Stimulated activated CD8-positive, alpha-beta memory T cell treated with anti-CD3 and anti-CD28 coated beads, Interleukin-12 subunit alpha, Interleukin-12 subunit beta, amount 100 ng/mL, for 1 hour (primary cell): Measurements from ENCODE around the gene KRTAP6-2.

ENCODE experiments used
- DNase-seq: peaks from one replicate; pipeline ENCODE4 v3.0.0-alpha.2; 2020; ENCODE audit warnings: low read depth

Gene KRTAP6-2

GRCh38 chr21:30567617-30568016 is 31.1 kb downstream of the KRTAP6-2 start:
- DNase-seq, result no peak

GRCh38 chr21:30563630-30564029 is 35.1 kb downstream of the KRTAP6-2 start:
- DNase-seq, result no peak

GRCh38 chr21:30563072-30563471 is 35.6 kb downstream of the KRTAP6-2 start:
- DNase-seq, result no peak

DNA sequence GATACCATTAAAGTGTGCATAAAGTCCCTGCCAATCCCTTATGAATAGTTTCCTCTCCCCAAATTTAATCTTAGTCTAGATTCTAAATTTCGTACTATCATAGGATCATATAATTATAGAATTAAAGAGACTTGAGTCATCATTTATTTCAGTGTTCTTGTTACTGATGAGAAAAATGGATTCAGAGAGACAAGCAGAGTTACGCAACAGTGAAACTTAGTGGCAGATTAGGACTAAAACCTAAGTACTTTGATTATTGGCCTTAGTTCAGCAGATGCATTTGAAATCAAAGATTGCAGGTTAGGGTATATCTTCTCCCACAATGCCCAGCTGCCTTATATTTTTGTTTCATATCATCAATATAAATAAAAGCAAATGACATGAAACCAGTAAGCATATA is 36.7 kb downstream of the KRTAP6-2 start:
- no peak for DNase-seq

- no peak for DNase-seq
Observed at GRCh38 chr21:30561264-30561895, 37.3 kb downstream of the KRTAP6-2 start, which contains the start of gene KRTAP19-7. KRTAP19-7 (minus strand) TSS chr21:30561314; CDS start chr21:30561289, 25 bp downstream.

GRCh38 chr21:30555095-30555494 is 43.6 kb downstream of the KRTAP6-2 start:
- no peak for DNase-seq

GRCh38 chr21:30552782-30553181 is 45.9 kb downstream of the KRTAP6-2 start:
- DNase-seq, result no peak
